Measurements from ENCODE around the gene RNF145. TPM values are rescaled to one million over a fixed set of nuclear protein-coding genes. Genes with fewer than 3 reads are reported as not detected.
A peak's percentile ranks its signal among the peaks of the same experiment; 100 is the strongest.

The RNF145 gene
- total and polyA plus RNA-seq, 10 of the 15 experiments (the other 5 are each of a cell fraction or from before 2014, with no cell fraction given) = 9.7 to 58.1 (median 38.2) TPM

DNA sequence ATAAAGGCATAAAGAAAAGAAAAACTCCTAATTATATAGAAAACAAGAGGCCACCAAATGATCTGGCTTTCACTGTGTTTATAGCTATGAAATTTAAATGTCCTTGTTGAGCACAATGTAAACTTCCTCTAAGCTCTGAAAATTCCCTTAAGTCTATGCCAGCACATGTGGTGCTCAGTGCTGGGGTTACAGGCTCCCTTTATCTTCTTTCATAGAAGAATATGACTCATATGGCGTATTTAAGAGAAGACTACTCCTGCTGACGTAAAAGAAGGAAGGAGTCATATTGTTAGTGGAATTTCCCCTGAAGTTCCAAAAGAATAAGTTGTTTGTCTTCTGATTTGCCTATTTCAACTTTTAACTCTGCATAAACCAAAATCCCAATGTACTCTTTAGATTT, 30.4 kb downstream of the RNF145 start (continued):
- TF ChIP-seq BHLHE40 (IDR thresholded peaks at IDR 0.05; ENCODE audit: borderline replicate concordance in 1 of 2, low read depth in 2 of 2, low read length in 1 of 2) (peak in 1 of 2 experiments; percentile 44; a peak in 1 of 4 replicates), CREM (IDR thresholded peaks at IDR 0.05; ENCODE audit: low read depth) (peak; percentile 89), NFYB (IDR thresholded peaks at IDR 0.05; ENCODE audit: insufficient read depth, low read depth, low read length) (no peak), SRF (IDR thresholded peaks at IDR 0.05; ENCODE audit: low read depth in 2 of 2, low read length in 2 of 2) (no peak), ETV6 (conservative IDR thresholded peaks at IDR 0.05 in 1 of 2, IDR thresholded peaks at IDR 0.05 in 1 of 2; ENCODE audit: borderline replicate concordance in 1 of 2, low read depth in 1 of 2) (no peak), KLF5 (IDR thresholded peaks at IDR 0.05; ENCODE audit: partially characterized antibody) (no peak), ZNF622 (IDR thresholded peaks at IDR 0.05) (no peak), HDAC6 (IDR thresholded peaks at IDR 0.05; ENCODE audit: unreplicated experiment) (no peak), ZBTB11 (CRISPR knock-in tag; IDR thresholded peaks at IDR 0.05) (no peak), CHD2 (IDR thresholded peaks at IDR 0.05; ENCODE audit: borderline replicate concordance, low read depth, low read length) (no peak), POU2F2 (IDR thresholded peaks at IDR 0.05; ENCODE audit: borderline replicate concordance, low read depth, low read length) (no peak), HDAC2 (IDR thresholded peaks at IDR 0.05) (no peak), ZBED1 (IDR thresholded peaks at IDR 0.05; ENCODE audit: borderline replicate concordance) (no peak), TBL1XR1 (IDR thresholded peaks at IDR 0.05; ENCODE audit: low read depth, low read length) (no peak), CTCF (IDR thresholded peaks at IDR 0.05 in 2 of 3, conservative IDR thresholded peaks at IDR 0.05 in 1 of 3; ENCODE audit: control insufficient read depth in 2 of 3, extremely low read depth in 1 of 3, insufficient read depth in 1 of 3, low read depth in 3 of 3, low read length in 3 of 3) (no peak)
- TF ChIP-seq, protein P1, sequence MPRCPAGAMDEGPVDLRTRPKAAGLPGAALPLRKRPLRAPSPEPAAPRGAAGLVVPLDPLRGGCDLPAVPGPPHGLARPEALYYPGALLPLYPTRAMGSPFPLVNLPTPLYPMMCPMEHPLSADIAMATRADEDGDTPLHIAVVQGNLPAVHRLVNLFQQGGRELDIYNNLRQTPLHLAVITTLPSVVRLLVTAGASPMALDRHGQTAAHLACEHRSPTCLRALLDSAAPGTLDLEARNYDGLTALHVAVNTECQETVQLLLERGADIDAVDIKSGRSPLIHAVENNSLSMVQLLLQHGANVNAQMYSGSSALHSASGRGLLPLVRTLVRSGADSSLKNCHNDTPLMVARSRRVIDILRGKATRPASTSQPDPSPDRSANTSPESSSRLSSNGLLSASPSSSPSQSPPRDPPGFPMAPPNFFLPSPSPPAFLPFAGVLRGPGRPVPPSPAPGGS (IDR thresholded peaks at IDR 0.05; ENCODE audit: borderline replicate concordance, insufficient read depth, low read depth, low read length, poor library complexity, severe bottlenecking) = no peak
